Astrocyte (in vitro differentiated cells and primary cell): ENCODE measurements around the gene HPGD. TPM values are rescaled to one million over a fixed set of nuclear protein-coding genes. Genes with fewer than 3 reads are reported as not detected.

ENCODE experiments used
- DNase-seq: peaks from one replicate; pipeline ENCODE4 v3.0.0-alpha.2; 2010; ENCODE audit warnings: low read depth
- FAIRE-seq: peaks from 2 replicates; lab custom pipeline; 2011; peaks lifted over from hg19 to GRCh38; lab: Jason Lieb, UNC
- H2AFZ ChIP-seq: 2 replicates; pipeline ENCODE4 v1.6.0; 2012; ENCODE audit warnings: low read depth, low read length, inconsistent platforms
- H3K27ac ChIP-seq: 2 replicates; pipeline ENCODE4 v1.5.1; 2011; ENCODE audit warnings: low read depth, low read length, inconsistent platforms
- H3K27me3 ChIP-seq: 2 replicates; pipeline ENCODE4 v1.6.0; 2011; ENCODE audit warnings: low read length, inconsistent platforms; ENCODE audit not compliant: insufficient read depth
- H3K36me3 ChIP-seq: 2 replicates; pipeline ENCODE4 v1.5.1; 2011; ENCODE audit warnings: low read length, inconsistent platforms; ENCODE audit not compliant: insufficient read depth
- H3K4me1 ChIP-seq: 2 replicates; pipeline ENCODE4 v1.5.1; 2011; ENCODE audit warnings: low read length, inconsistent platforms; ENCODE audit not compliant: insufficient read depth
- H3K4me2 ChIP-seq: 2 replicates; pipeline ENCODE4 v1.6.0; 2012; ENCODE audit warnings: low read length, inconsistent platforms
- H3K4me3 ChIP-seq: 2 replicates; pipeline ENCODE4 v1.5.1; 2011; ENCODE audit warnings: low read depth, mild to moderate bottlenecking, low read length, inconsistent platforms; ENCODE audit not compliant: insufficient read depth
- H3K79me2 ChIP-seq: 2 replicates; pipeline ENCODE4 v1.6.0; 2012; ENCODE audit warnings: mild to moderate bottlenecking, low read length, inconsistent platforms; ENCODE audit not compliant: insufficient read depth
- H3K9ac ChIP-seq: 2 replicates; pipeline ENCODE4 v1.6.0; 2012; ENCODE audit warnings: mild to moderate bottlenecking, low read length, inconsistent platforms
- H3K9me3 ChIP-seq: 2 replicates; pipeline ENCODE4 v1.5.1; 2012; ENCODE audit warnings: low read depth, mild to moderate bottlenecking, low read length, inconsistent platforms; ENCODE audit not compliant: insufficient read depth
- H4K20me1 ChIP-seq: 2 replicates; pipeline ENCODE4 v1.6.0; 2012; ENCODE audit warnings: low read length, inconsistent platforms; ENCODE audit not compliant: insufficient read depth
- H3K27ac Mint-ChIP-seq: one replicate; pipeline ENCODE4 v1.8.0; 2021; ENCODE audit warnings: mild to moderate bottlenecking, mixed read lengths; ENCODE audit not compliant: unreplicated experiment
- H3K27me3 Mint-ChIP-seq: one replicate; pipeline ENCODE4 v1.8.0; 2021; ENCODE audit warnings: low read depth, mixed read lengths; ENCODE audit not compliant: unreplicated experiment
- H3K36me3 Mint-ChIP-seq: one replicate; pipeline ENCODE4 v1.8.0; 2021; ENCODE audit warnings: low read depth, mixed read lengths; ENCODE audit not compliant: unreplicated experiment
- H3K4me1 Mint-ChIP-seq: one replicate; pipeline ENCODE4 v1.8.0; 2021; ENCODE audit warnings: low read depth, mixed read lengths; ENCODE audit not compliant: unreplicated experiment
- H3K4me3 Mint-ChIP-seq: one replicate; pipeline ENCODE4 v1.8.0; 2021; ENCODE audit warnings: mild to moderate bottlenecking, moderate library complexity, mixed read lengths; ENCODE audit not compliant: unreplicated experiment
- H3K9me3 Mint-ChIP-seq: one replicate; pipeline ENCODE4 v1.8.0; 2021; ENCODE audit warnings: mild to moderate bottlenecking, mixed read lengths; ENCODE audit not compliant: unreplicated experiment
- CTCF ChIP-seq: IDR thresholded peaks from 2 replicates; pipeline ENCODE4 v1.5.1; 2011; ENCODE audit warnings: low read depth, mild to moderate bottlenecking, inconsistent platforms, low read length, moderate library complexity; ENCODE audit not compliant: insufficient read depth
- EZH2 ChIP-seq: IDR thresholded peaks from 2 replicates; pipeline ENCODE4 v1.6.1; 2012; ENCODE audit warnings: mild to moderate bottlenecking, low read length, inconsistent platforms; ENCODE audit not compliant: insufficient read depth
- total RNA-seq: library from RNA; stranded (reverse); gene quantifications from 2 replicates; pipeline ENCODE4 v1.2.1, GENCODE V29; 2021

Gene HPGD
- total RNA-seq, 1 donor from 2014 or later, result 0.20 TPM

- no peak overlapping the region for H2AFZ ChIP-seq
- Mint-ChIP-seq H3K9me3 (no peaks in the 10 kb centered on the region), H3K36me3 (no peaks in the 10 kb centered on the region), H3K27ac (no peak overlapping the region), H3K4me3 (no peak overlapping the region), H3K27me3 (no peaks in the 10 kb centered on the region), H3K4me1 (no peaks in the 10 kb centered on the region)
- H3K9me3 ChIP-seq, result no peaks in the 10 kb centered on the region
- no peak for TF ChIP-seq CTCF
- TF ChIP-seq EZH2, result no peak
- no peak for FAIRE-seq
- no peaks in the 10 kb centered on the region for H3K27me3 ChIP-seq
- no peak overlapping the region for H3K27ac ChIP-seq
- no peaks in the 10 kb centered on the region for H4K20me1 ChIP-seq
- H3K9ac ChIP-seq, result no peak overlapping the region
- DNase-seq, result no peak
- no peaks in the 10 kb centered on the region for H3K79me2 ChIP-seq
- H3K4me1 ChIP-seq, result no peaks in the 10 kb centered on the region
- no peaks in the 10 kb centered on the region for H3K36me3 ChIP-seq
- no peak overlapping the region for H3K4me2 ChIP-seq
- H3K4me3 ChIP-seq, result no peak overlapping the region
Measured at GRCh38 chr4:174539571-174539970, 17.3 kb upstream of the HPGD start.

- no peak overlapping the region for H3K4me3 ChIP-seq
- no peak overlapping the region for H2AFZ ChIP-seq
- Mint-ChIP-seq H3K4me1 (no peaks in the 10 kb centered on the region), H3K9me3 (no peaks in the 10 kb centered on the region), H3K27me3 (no peaks in the 10 kb centered on the region), H3K4me3 (no peak overlapping the region), H3K36me3 (no peaks in the 10 kb centered on the region), H3K27ac (no peak overlapping the region)
- no peak overlapping the region for H3K27ac ChIP-seq
- FAIRE-seq, result no peak
- no peaks in the 10 kb centered on the region for H3K27me3 ChIP-seq
- no peak for DNase-seq
- no peaks in the 10 kb centered on the region for H3K4me1 ChIP-seq
- no peak overlapping the region for H3K9ac ChIP-seq
- no peaks in the 10 kb centered on the region for H3K9me3 ChIP-seq
- H3K79me2 ChIP-seq, result no peaks in the 10 kb centered on the region
- TF ChIP-seq CTCF (no peak), EZH2 (no peak)
- H3K4me2 ChIP-seq, result no peak overlapping the region
- no peaks in the 10 kb centered on the region for H3K36me3 ChIP-seq
- no peaks in the 10 kb centered on the region for H4K20me1 ChIP-seq
Measured at GRCh38 chr4:174538876-174539250, 16.6 kb upstream of the HPGD start.

- TF ChIP-seq EZH2 (no peak), CTCF (no peak)
- Histone ChIP-seq H3K9ac (no peak overlapping the region), H4K20me1 (no peaks in the 10 kb centered on the region), H3K36me3 (no peaks in the 10 kb centered on the region), H3K4me1 (no peaks in the 10 kb centered on the region), H3K27ac (no peak overlapping the region), H3K4me2 (no peak overlapping the region), H3K9me3 (no peaks in the 10 kb centered on the region), H2AFZ (no peak overlapping the region), H3K27me3 (no peaks in the 10 kb centered on the region), H3K79me2 (no peaks in the 10 kb centered on the region), H3K4me3 (no peak overlapping the region)
- Mint-ChIP-seq H3K4me1 (no peaks in the 10 kb centered on the region), H3K36me3 (no peaks in the 10 kb centered on the region), H3K4me3 (no peak overlapping the region), H3K27ac (no peak overlapping the region), H3K9me3 (no peaks in the 10 kb centered on the region), H3K27me3 (no peaks in the 10 kb centered on the region)
- FAIRE-seq (no peak), DNase-seq (no peak)
Measured at GRCh38 chr4:174538123-174538875, 16.0 kb upstream of the HPGD start.
